Medulla oblongata (tissue), 1 donor: Measurements from ENCODE around the gene COL23A1.

Experiments used
- DNase-seq: peaks from one replicate; pipeline ENCODE4 v3.0.0-alpha.2; 2015; ENCODE audit errors: extremely low spot score

Gene COL23A1

DNA sequence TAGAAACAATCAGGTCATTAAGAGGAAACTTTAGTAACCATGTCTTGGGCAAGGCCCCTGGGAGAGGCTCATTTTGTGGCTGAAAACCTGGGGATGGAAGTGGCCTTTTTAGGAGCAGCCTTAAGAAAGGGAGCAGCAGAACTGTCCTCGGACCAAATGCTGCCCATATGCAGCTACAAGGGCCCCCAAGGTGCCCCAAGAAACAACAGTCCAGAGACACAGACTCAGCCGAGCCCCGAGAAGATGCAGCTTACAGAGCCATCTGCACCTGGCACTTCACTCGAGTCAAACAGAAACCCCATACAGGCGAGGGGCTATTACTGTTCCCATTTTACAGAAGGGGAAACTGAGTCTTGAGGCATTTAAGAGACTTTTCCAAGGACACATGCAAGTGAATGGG, 58.0 kb downstream of the COL23A1 start:
- DNase-seq: no peak

DNA sequence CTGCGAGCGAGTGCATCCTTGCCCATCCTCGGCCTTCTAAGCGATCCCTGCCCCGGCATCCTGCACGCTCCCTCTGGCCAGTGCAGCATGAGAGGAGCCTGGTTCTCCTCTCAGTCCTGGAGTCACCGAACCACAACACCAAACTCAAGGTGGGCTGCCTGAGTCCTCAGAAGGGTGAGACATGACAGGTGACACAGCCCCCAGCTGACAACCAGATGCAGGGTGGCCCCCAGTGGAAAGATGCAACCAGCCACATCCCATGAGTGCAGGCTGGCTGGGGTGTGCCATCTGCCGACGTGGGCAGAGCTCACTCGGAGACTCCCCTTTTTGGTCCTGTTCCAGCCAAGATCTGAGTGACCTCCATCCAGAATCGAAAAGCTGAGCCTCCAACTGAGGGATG, 58.4 kb downstream of the COL23A1 start:
- DNase-seq: no peak

DNA sequence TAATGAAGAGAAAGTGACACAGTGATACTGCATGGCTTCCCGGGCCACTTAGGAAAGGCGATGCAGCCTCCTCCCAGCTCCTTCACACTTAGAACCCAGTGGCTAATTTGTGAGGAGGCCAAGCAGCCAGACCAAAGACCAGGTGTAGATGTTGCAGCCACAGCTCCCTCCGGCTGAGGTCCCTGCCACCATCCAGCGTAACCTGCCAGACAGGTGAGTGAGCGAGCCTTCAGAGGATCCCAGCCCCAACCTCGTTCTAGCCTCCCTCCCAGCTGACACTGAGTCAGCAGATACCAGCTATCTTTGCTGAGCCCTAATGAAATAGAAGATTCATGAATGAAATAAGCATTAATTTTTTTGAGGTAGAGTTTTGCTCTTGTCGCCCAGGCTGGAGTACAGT, 59.7 kb downstream of the COL23A1 start:
- DNase-seq: no peak

DNA sequence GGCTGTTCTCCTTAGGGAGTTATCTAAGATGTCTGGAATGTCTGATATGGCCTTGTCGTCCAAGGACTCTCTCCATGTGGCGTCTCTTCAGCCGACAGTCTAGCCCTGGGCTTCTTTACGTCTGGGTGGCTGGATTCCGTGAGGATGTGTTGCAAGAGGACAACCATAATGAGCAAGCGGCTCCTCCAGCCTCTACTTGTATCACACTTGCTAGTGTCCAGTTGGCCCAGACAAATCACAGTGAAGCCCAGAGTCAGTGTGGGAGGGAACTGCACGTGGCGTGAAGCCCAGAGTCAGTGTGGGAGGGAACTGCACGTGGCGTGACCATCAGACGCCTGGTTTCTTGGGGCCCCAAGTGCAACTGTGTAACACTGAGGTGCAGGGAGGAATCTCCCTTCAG, 61.1 kb downstream of the COL23A1 start:
- DNase-seq: no peak

DNA sequence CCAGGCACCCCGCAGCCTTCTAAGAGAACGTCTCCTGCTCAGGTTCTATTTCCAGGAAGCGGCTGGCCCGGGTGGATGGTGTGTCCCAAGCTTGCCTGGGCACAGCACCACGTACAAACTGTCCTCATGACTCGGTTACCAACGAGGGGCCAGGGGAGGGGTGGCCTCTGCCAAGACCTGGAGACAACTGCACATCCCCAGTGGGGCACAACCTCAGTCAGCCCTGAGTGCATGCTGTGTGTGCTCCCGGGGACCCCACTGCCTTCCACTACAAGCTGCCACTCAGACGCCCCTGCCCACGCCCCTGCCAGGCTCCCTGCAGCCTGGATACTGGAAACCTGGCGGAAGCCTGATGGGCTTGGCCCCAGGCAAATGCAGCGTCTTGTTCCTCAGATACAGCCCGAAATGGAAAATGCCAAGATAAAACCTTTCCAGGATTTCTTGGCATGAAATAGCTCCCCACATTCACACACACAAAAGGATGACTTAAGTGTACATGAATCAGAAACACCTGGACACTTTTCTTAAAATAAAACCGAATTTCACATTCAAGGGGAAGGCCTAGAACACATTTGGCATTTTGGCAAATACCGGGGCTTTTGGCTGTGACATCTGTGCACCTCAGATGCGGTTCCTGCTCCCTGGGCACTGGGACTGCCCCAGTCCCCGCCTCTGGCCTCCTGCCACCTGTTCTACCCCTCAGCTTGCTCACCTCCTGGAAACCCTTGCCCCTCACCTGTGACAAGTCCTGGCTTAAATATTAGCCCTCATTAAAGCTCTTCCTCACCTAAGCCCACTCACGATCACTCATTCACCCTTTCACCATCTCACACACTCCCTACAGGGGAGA, 62.5 kb downstream of the COL23A1 start:
- no peak for DNase-seq

DNA sequence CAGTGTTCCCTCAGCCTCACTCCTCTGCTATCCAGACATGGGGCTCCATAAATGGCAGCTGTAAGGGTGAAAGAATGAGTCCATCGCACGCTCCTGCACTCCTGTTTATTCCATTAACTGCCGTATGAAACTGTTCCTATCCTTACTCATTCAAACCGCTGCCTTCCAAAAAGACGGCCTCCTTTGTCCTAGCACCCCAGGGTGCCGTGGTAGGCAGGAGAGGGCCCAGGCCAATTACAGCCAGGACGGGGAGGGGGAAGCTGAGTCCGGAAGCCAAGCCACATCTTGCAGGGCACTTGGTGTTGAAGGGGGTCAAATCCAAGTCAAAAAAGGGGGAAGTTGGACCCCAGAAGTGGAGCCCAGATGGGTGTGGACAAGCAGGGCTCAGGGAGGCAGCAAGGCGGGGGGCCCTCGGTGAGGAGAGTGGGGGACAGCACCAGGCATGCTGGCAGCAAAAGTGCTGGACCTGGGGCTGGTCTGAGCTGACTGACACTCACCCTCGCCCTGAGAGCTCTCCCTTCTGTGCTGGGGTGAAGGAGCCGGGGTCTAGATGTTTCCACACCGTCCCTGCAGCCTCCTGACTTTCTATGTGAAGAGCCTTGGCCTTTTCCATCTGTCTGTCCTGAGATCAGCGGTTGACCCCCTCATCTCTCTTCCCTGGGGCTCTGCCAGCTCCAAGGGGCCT, 63.3 kb downstream of the COL23A1 start:
- DNase-seq: no peak

DNA sequence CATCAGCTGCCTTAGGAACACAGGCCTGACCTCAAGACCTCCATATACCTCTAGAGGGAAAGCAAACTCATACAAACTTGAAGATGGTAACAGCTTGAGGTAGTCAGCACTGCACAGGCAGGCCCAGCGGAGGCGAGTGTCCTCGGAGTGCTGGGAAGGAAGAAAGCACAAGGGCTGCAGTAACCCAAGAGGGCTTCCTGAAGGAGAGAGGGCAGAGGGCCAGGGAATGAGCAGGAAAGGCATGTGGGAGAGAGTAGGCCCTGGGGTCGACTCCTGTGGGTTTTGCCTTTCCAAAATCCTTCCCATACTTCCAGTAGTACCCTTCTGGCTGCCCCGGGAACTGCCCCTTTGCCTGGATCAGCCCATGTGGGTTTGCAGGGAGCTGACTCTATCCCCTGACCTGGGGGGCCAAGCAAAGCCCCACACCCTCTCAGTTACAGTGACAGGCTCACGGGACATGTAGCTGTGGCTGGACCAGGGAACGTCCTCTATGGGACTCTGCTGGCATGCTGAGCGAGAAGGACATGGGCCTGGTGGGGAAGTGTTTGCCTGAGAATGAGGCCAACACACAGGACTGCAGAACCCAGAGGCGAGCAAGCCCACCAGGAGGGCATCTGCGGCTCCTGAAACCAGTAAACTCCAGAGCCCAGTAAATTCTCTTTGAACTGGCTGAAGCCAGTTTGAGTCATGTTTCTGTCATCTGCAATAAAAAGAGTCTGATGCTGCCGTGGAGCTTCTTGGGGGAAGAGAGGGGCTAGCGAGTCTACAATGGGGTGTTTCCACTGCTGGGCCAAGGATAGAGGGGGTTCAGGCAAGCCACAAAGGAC, 64.1 kb downstream of the COL23A1 start:
- no peak for DNase-seq

DNA sequence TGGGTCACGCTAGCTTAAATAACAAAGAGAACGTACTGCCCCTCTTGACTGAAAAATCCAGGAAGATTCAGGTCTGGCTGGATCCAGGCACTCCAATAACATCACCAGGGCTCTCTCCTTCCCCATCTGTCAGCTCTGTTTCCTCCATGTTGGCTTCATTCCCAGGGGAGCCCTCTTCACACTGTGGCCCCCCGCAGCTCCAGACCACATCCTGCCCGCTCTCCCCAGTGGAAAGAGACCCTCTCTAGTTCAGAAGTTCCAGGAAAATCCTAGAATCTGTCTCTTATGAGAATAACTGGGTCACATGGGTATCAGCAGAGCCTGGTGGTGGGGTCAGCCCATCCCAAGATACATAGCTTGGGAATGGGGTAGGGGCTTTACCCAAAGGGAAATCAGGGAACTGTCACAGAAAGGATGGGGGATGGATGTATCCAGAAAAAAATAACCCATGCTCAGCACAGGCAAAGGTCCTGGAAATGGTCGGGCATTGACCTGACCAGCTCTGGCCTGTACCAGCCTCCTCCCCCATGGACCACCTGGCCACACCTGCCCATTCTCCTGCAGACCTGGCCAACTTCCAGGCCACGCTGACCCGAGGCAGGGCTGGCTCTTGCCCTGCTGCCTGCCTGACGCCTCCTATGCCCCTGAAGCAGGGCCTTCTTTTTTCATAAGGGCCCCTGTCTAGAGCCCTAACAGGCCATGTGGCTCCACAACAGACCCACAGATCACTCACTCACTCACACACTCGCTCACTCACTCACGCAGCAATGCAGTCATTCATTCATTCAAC, 65.9 kb downstream of the COL23A1 start:
- no peak for DNase-seq

DNA sequence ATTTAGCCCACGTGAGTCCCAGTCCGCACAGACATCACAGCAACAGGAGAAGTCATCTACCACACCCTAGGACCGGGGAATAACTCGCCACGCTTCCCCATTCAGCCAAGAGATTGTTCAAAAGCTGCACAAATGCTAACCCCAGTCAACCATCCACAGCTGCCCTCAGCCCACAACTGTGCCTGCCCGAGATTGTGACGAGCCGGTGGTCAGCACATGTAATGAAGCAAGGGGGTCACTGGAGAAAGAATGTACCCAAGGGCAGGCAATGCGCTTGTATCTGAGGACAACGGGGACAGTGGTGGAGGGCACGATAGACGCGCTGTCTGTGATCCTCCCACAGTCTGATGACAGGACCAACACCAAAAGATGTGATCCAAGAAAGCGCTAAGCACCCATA, 67.8 kb downstream of the COL23A1 start:
- DNase-seq: no peak

DNA sequence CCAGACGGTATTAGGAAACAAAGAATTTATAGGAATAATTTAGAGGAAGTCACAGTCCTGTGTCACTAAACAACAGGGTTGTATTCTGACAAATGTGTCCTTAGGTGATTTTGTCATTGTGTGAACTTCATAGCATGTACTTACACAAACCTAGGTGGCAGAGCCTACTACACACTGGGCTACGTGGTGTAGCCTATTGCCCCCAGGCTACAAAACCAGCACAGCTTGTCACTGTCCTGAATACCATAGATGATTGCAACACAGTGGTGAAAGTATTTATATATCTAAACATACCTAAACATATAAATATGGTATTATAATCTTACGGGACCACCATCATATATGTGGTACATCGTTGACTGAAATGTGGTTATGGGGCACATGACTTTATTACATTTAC, 69.3 kb downstream of the COL23A1 start:
- DNase-seq: no peak

DNA sequence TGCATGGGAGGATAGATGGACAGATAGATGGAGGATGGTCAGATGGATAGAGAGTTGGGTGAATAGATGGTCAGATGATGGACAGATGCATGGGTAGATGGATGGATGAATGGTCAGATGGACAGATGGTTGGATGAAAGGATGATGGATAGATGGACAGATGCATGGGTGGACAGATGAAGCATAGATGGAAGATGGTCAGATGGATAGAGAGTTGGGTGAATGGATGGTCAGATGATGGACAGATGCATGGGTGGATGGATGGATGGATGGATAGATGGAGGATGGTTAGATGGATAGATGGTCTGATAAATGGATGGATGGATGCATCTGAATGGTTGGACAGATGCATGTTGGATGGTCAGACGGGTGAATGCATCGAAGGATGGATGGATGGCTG, 70.4 kb downstream of the COL23A1 start:
- DNase-seq: no peak

DNA sequence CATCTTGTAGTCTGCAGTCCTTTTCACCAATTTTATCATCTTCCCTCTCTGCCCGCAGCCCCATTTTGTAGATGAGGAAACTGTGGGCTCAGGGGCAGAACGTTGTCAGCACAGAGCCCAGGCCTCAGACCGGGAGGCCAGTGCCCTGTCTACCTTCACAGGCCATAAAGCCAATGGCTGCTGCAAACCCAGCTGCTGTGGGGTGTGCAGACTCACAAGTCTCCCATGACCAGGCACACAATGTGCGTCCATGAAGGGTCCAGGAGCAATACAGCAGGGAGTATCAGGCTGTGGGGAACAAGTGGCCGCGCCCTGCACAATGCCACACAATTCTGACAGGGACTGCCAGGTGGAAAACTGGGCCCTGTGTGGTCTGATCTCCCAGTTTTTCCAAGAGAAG, 71.0 kb downstream of the COL23A1 start:
- no peak for DNase-seq

DNA sequence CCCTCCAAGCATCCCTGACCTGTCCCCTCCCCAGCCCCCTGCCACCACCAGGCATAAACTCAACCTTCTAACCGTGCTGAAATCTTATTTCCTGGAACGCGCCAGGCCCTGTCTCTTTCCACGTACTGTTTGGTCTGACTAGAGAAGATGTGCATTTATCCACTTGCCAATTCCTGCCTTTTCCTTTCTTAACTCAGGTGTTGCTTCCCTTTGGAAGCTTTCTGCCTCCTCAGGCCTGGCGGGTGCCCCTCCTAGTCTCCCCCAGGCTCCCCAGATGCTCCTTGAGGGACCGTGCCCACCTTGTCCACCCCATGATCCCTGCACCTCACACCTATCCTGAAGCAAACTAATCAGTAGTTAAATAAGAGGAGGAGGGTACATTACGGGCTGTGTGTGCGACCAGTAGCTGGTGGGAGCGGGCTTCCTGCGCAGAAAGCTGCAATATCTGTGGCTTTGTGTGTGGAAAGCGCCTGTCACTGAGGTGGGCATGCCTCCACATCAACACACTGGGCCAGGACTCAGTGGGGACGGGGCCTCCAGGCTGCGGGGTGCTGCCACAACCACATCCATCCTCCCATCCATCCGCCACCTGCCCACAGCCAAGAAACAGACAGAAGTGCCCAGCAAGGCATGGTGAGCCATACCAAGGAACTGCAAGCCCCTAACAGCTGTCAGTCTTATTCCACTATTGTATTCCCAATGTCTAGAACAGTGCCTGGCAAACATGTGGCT, 73.5 kb downstream of the COL23A1 start:
- no peak for DNase-seq

DNA sequence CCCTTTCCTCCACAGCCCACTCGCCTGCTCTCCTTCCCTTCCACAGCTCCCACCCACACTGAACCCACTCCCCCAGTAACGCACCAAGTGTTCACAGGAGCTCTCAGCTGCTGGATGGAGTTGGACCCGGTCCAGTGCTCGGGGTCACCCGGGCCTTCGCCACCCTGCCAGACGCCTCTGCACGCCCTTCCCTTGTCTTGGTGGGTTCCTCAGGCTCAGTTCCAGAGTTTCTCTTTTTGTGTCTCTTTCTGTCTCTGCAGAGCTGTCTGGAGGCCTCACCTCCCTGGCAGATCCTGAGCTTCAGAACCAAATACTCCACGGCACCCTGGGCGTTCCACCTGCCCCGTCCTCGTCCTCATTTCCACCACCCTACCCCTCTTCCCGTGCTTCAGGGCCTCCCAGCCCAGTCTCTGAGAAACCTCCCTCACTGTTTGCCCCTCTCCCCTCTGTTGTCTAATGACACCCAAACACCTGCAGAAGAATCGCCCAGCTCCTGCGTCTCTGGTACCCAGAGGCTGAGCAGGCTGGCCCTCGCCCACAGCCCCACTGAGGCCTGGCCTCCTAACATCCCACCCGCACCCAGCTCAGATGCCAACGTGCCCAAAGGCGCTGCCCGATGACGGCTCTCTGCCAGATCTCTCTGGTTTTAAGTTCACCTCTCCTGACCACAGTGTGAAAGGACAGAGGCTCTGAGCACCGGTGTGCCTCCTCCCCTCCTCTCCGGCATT, 74.3 kb downstream of the COL23A1 start:
- no peak for DNase-seq

DNA sequence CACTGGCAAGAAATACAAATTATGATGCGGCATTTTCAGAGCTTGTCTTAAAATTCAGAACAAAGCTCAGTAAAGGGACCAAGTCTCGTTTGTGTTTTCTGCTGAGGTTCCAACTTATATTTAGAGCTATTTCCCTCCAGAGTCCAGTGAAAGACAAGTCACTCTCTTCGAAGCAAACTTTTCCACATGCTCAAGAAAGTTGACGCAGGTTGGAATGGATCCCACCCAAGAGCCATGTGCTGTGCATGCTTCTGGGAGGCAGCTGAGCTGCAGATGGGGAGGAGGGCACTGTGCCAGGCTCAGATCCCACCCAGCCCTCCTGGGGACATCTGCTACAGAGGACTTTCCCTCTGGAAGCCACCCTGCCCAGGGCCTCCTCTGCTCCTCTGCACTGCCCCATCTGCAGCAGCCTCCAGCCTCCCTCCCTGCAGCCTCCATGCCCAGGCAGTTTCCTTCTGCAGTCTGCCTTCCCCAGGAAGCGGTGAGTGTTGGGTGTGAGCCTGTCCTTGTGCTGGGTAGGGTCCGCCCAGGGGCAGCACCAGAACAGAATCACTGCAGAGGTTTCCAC, 75.3 kb downstream of the COL23A1 start:
- DNase-seq: no peak

DNA sequence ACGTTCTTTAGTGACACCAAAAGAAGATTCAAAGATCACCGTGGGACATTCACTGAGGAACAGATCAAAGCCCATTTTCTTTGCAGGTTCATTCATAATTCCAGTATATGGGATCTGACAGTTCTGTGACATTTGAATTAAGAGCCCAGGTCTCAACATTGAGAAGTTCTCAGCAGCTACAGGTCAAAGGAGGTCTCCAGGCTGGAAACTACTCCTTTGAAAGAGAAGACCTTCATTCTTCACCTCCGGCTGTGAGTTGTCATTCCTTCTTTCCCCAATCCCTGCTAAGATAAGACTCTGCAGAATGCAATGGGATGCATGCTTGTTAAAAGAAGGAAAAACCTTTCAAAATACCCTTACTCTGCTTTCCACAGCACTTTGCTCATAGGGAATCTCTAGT, 79.0 kb downstream of the COL23A1 start:
- no peak for DNase-seq

DNA sequence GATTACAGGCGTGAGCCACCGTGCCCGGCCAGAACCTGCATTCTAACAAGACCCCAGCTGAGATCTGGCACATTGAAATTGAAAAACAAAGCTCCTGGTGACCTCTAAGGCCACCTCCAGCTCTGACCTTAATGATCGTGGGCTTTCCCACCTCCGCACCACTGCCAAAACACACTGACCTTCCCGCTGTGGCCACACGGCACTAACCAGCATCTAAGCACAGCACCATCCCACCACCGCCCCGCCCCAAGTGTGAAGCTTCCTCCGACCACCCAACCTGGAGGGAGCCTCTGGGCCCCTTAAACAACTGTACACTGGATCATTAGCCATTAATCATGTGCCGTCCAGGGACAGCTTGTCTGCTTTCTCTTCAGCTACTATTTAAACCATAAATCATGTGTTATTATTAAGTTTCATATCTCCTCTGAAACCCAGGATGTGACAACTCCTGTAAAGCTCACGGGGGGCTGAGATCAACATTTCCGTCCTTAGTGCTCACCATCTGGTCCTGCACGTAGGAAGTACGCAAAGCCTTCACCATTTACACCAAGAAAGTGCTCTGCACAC, 80.6 kb downstream of the COL23A1 start:
- DNase-seq: no peak

DNA sequence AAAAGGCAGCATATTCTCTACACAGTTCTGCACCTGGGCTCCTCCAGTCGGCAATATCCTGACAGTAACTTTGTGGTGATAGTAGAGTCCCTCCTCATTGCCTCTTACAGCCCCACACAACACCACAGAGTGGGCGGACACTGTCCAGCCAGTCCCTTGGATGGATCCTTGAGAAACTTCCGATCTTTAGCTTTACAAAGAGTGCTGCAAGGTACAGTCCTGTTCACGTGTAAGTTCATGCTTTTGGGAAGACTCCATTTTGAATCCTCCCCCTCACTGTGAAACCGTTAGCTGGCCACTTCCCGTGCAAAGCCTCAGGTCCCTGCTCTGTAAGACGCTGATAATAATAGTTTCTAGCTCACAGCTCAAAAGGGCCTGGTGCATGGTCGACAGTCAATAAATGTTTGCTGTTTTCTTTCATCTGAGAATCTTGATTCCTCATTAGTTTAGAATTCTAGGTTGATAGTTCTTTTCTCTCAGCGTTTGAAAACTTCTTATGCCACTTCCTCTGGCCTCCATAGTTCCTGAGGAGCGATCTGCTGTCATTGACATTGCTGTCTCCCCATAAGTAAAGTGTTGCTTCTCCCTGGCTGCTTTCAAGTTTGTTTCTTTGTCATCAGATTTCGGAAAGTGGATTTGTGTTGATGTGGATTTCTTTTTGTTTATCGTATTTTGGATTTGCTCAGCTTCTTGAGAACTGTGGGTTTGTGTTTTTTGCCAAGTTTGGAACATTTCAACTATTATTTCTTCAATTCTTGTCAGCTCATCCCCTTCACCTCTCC, 82.9 kb downstream of the COL23A1 start:
- DNase-seq: no peak
